Lower leg skin (tissue), 3 donors: ENCODE results near the gene FOXK1.

Experiments
- POLR2A ChIP-seq, 2 donors: fragments of 450-650 bp; IDR thresholded peaks; one replicate each; pipeline ENCODE4 v1.6.1; 2016 to 2017; ENCODE audit warnings: antibody characterized with exemption in 2 of 2, mild to moderate bottlenecking in 1 of 2, moderate library complexity in 1 of 2
- TF ChIP-seq, protein P1 (sequence below), 3 donors: fragments of 450-650 bp; IDR thresholded peaks; one replicate each; pipeline ENCODE4 v1.5.1; 2016; ENCODE audit warnings: antibody characterized with exemption in 3 of 3, mild to moderate bottlenecking in 3 of 3, moderate library complexity in 2 of 3

DNA sequence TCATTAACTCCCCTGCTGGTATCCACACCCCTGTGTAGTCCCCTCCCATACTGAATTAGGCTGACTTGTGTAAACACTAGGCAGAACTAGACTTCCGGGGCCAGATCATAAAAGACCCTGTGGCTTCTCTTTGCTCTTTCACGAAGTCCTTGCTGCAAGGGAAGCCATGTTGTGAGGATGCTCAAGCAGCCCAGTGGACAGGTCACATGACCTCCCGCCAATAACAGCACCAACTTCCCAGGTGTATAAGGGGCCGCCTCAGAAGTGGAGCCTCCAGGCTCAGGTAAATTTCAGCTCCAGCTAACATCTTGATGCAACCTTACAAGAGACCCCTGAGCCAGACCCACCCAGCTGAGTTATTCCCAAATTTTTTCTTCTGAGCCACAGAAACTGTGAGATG lies 11.3 kb upstream of the FOXK1 start:
- TF ChIP-seq, protein P1, sequence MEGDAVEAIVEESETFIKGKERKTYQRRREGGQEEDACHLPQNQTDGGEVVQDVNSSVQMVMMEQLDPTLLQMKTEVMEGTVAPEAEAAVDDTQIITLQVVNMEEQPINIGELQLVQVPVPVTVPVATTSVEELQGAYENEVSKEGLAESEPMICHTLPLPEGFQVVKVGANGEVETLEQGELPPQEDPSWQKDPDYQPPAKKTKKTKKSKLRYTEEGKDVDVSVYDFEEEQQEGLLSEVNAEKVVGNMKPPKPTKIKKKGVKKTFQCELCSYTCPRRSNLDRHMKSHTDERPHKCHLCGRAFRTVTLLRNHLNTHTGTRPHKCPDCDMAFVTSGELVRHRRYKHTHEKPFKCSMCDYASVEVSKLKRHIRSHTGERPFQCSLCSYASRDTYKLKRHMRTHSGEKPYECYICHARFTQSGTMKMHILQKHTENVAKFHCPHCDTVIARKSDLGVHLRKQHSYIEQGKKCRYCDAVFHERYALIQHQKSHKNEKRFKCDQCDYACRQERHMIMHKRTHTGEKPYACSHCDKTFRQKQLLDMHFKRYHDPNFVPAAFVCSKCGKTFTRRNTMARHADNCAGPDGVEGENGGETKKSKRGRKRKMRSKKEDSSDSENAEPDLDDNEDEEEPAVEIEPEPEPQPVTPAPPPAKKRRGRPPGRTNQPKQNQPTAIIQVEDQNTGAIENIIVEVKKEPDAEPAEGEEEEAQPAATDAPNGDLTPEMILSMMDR (IDR thresholded peaks at IDR 0.05) = no peak
- TF ChIP-seq POLR2A (IDR thresholded peaks at IDR 0.05) = no peak
